CD8-positive, alpha-beta memory T cell (primary cell): ENCODE data around the gene MT1H. TPM values are rescaled to one million over a fixed set of nuclear protein-coding genes. Genes with fewer than 3 reads are reported as not detected.

Experiments
- CTCF ChIA-PET: fragments of 350-600 bp; sonication (Branson Sonifier 250); formaldehyde crosslinking; loops from one replicate; lab custom pipeline; 2021; ENCODE audit warnings: antibody characterized with exemption; lab: Charles Lee
- POLR2A ChIA-PET: fragments of 350-600 bp; sonication (Branson Sonifier 250); formaldehyde crosslinking; loops from one replicate; lab custom pipeline; 2021; ENCODE audit warnings: antibody characterized with exemption; lab: Charles Lee
- DNase-seq, 5 donors: peaks; one replicate each; pipeline versions ENCODE4 v3.0.0 to v3.0.0-alpha.2; 2020 to 2022; ENCODE audit warnings: mixed read lengths in 1 of 5
- H3K27ac ChIP-seq: one replicate; pipeline ENCODE4 v1.7.0; 2013; ENCODE audit warnings: low read depth, mild to moderate bottlenecking, low read length, moderate library complexity
- H3K27me3 ChIP-seq: 2 replicates; pipeline ENCODE4 v1.7.0; 2013; ENCODE audit warnings: low read length, mild to moderate bottlenecking; ENCODE audit not compliant: insufficient read depth, poor library complexity, severe bottlenecking
- H3K36me3 ChIP-seq: 2 replicates; pipeline ENCODE4 v1.7.0; 2013; ENCODE audit warnings: mild to moderate bottlenecking, low read length, moderate library complexity; ENCODE audit not compliant: insufficient read depth
- H3K4me1 ChIP-seq: 2 replicates; pipeline ENCODE4 v1.7.0; 2013; ENCODE audit warnings: mild to moderate bottlenecking, low read length, moderate library complexity; ENCODE audit not compliant: insufficient read depth
- H3K4me3 ChIP-seq: 2 replicates; pipeline ENCODE4 v1.7.0; 2013; ENCODE audit warnings: mild to moderate bottlenecking, low read length
- H3K9me3 ChIP-seq: 2 replicates; pipeline ENCODE4 v1.7.0; 2013; ENCODE audit warnings: mild to moderate bottlenecking, low read length
- H3K27ac Mint-ChIP-seq, 8 donors: one replicate each; pipeline ENCODE4 v1.8.0; 2020 to 2021; ENCODE audit warnings: mixed read lengths in 8 of 8, mild to moderate bottlenecking in 6 of 8, inconsistent platforms in 3 of 8, moderate library complexity in 3 of 8
- H3K27me3 Mint-ChIP-seq, 2 donors: one replicate each; pipeline ENCODE4 v1.8.0; 2020 to 2021; ENCODE audit warnings: mixed read lengths in 2 of 2, mild to moderate bottlenecking in 1 of 2, moderate library complexity in 1 of 2
- H3K36me3 Mint-ChIP-seq, 3 donors: one replicate each; pipeline ENCODE4 v1.8.0; 2020 to 2021; ENCODE audit warnings: mixed read lengths in 3 of 3, inconsistent platforms in 1 of 3, mild to moderate bottlenecking in 1 of 3
- H3K4me1 Mint-ChIP-seq, 3 donors: one replicate each; pipeline ENCODE4 v1.8.0; 2020 to 2021; ENCODE audit warnings: mixed read lengths in 3 of 3, inconsistent platforms in 1 of 3, mild to moderate bottlenecking in 1 of 3
- H3K4me3 Mint-ChIP-seq, 7 donors: one replicate each; pipeline ENCODE4 v1.8.0; 2020 to 2021; ENCODE audit warnings: mixed read lengths in 7 of 7, mild to moderate bottlenecking in 6 of 7, moderate library complexity in 4 of 7, inconsistent platforms in 2 of 7
- H3K9me3 Mint-ChIP-seq, 5 donors: one replicate each; pipeline ENCODE4 v1.8.0; 2020 to 2022; ENCODE audit warnings: mixed read lengths in 5 of 5, mild to moderate bottlenecking in 3 of 5, moderate library complexity in 2 of 5, inconsistent platforms in 1 of 5
- polyA plus RNA-seq: library from polyadenylated mRNA; unstranded; fragments of 300-500 nt; fragmentation: Illumina TruSeq; gene quantifications from one replicate; pipeline ENCODE4 v1.2.3, GENCODE V29; 2021
- total RNA-seq, 2 experiments: library from RNA; stranded (reverse); gene quantifications; one replicate each; pipeline ENCODE4 v1.2.3, GENCODE V29; 2021

The MT1H gene
- total and polyA plus RNA-seq, 3 experiments from 2014 or later = 4.8 to 5.5 TPM; not detected in 1

- H3K36me3 ChIP-seq = no peaks in the 10 kb centered on the region
- Mint-ChIP-seq H3K4me1 (peaks cover 24 to 48% (median 39%) of the 10 kb centered on the region in 3 donors), H3K9me3 (no peaks in the 10 kb centered on the region), H3K4me3 (peak within 1 kb of the TSS; percentile 19 to 82 (median 54)), H3K36me3 (no peaks in the 10 kb centered on the region), H3K27me3 (peaks cover 60 to 76% of the 10 kb centered on the region in 2 donors), H3K27ac (no peak within 1 kb of the TSS)
- no peaks in the 10 kb centered on the region for H3K9me3 ChIP-seq
- no peak within 1 kb of the TSS for H3K27ac ChIP-seq
- CTCF ChIA-PET = interaction anchor here (1.8 kb wide), 1 partner anchor 14 kb away, joined by 4 read pairs; no protein-coding TSS in a partner anchor
- no peak within 1 kb of the TSS for H3K4me3 ChIP-seq
- peaks cover 23% of the 10 kb centered on the region for H3K4me1 ChIP-seq
- POLR2A ChIA-PET = no interaction called here
- H3K27me3 ChIP-seq = peaks cover 62% of the 10 kb centered on the region
- no peak for DNase-seq
Observed at GRCh38 chr16:56637814-56638750, 31.5 kb upstream of the MT1H start, which contains the start of gene MT1A. Gene MT1A (plus strand): TSS chr16:56638666. CDS start chr16:56638739, 73 bp downstream.

DNA sequence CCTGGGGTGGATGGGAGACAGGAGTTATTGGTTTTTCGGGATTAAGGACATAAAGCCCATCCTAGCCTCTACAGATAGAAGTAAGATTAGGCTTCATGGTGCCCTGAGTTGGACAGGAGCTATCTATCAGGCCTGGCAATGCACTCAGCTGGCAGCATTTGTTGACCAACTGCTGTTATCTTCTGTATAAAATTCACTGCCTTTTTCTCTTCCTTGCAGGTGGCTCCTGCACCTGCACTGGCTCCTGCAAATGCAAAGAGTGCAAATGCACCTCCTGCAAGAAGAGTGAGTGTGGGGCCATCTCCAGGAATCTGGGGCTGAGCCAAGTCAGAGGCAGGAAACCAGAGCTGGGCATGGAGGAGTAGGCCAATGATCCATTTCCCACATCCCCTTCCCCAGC is 30.6 kb upstream of the MT1H start:
- CTCF ChIA-PET = interaction anchor here (1.8 kb wide), 1 partner anchor 15 kb away, joined by 4 read pairs; no protein-coding TSS in a partner anchor

DNA sequence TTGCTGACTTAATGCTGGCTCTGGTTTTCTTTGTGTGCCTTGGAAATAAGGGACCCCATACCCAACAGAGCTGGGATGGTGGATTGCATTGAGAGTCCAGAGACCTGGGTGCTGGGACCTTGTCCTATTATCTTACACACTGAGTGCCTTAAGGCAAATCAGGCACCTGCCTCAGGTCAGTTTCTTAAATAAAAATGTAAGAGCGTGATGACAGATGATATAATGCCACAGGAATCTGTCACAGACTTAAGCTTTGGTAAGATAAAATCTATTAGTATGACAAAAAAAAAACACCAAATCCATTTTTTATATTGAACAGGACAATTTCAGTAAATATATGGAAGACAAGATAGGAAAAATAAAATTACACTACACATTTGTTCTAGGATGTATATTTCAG is 29.5 kb upstream of the MT1H start:
- Mint-ChIP-seq H3K27ac (no peak overlapping the region), H3K4me1 (peaks cover 31 to 53% (median 50%) of the 10 kb centered on the region in 3 donors), H3K36me3 (no peaks in the 10 kb centered on the region), H3K9me3 (no peaks in the 10 kb centered on the region), H3K27me3 (peaks cover 40 to 58% of the 10 kb centered on the region in 2 donors), H3K4me3 (no peak overlapping the region)
- peaks cover 30% of the 10 kb centered on the region for H3K4me1 ChIP-seq
- no peak overlapping the region for H3K4me3 ChIP-seq
- no peak overlapping the region for H3K27ac ChIP-seq
- CTCF ChIA-PET = interaction anchor here (1.8 kb wide), 1 partner anchor 16 kb away, joined by 4 read pairs; no protein-coding TSS in a partner anchor
- DNase-seq = no peak
- H3K36me3 ChIP-seq = no peaks in the 10 kb centered on the region
- no peaks in the 10 kb centered on the region for H3K9me3 ChIP-seq
- POLR2A ChIA-PET = no interaction called here
- H3K27me3 ChIP-seq = peaks cover 42% of the 10 kb centered on the region

More for the DNA sequence above, 30.6 kb upstream of the MT1H start:
- Histone ChIP-seq H3K9me3 (no peaks in the 10 kb centered on the region), H3K27me3 (peaks cover 52% of the 10 kb centered on the region), H3K4me1 (peaks cover 30% of the 10 kb centered on the region), H3K27ac (no peak overlapping the region), H3K4me3 (no peak overlapping the region), H3K36me3 (no peaks in the 10 kb centered on the region)
- Mint-ChIP-seq H3K36me3 (no peaks in the 10 kb centered on the region), H3K4me3 (no peak overlapping the region), H3K27me3 (peaks cover 50 to 66% of the 10 kb centered on the region in 2 donors), H3K4me1 (peaks cover 33 to 56% (median 48%) of the 10 kb centered on the region in 3 donors), H3K9me3 (no peaks in the 10 kb centered on the region), H3K27ac (no peak overlapping the region)
- POLR2A ChIA-PET = no interaction called here
- no peak for DNase-seq

DNA sequence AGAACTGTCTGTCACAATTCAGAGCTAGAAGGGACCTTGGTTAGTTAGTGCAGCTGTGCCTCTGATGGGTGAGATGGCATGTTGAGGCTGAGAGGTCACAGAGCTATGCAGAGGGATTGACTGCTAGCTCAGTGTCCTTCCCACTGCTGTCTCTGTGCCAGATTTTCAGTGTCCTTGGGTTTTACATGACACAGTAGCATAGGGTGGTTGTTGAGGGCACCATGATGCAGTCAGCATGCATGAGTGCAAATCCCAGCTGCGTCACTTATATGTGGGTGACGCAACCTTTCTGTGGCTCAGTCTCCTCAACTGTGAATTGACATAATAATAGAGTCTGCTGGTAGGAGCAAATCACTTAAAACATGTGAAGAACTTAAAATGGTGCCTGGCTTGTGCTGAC is 28.4 kb upstream of the MT1H start:
- peaks cover 33% of the 10 kb centered on the region for H3K27me3 ChIP-seq
- POLR2A ChIA-PET = no interaction called here

DNA sequence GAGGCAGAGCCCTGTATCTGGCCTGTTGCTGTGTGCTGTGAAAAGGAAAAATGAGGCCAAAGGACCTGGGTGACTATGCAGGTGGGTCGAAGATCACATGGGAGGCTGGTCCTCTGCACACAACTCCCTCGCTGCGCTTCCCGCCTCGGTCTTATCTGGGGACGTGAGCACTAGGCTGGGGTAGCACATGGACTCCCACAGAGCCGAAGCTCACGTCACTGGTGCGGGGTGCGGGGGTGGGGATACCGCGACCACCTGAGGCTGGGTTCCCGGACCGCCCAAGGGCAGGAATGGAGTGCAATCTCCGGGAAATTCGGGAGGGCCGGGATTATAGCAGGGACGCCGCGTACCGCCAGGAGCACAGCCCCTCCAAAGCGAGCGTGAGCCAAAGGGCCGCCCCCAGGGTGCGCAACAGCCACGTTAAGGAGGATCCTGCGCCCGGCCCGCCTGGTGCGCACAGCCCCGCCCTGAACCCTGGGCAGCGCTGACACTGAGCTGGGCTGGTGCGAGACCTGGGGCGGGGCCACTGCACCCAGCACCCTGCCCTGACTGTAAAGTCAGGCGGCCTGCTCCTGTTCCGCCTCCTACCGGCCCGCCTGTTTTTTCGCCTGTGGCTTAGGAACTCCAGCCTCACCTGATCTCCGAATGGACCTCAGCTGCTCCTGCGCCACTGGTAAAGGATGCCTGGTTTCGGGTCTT is 26.4 kb upstream of the MT1H start:
- DNase-seq = peak; percentile 66 to 87 (median 74)
- Mint-ChIP-seq H3K4me1 (peaks cover 20 to 32% (median 26%) of the 10 kb centered on the region in 3 donors), H3K9me3 (no peaks in the 10 kb centered on the region), H3K4me3 (peak overlapping the region; percentile 75 to 89 (median 81)), H3K36me3 (no peaks in the 10 kb centered on the region), H3K27me3 (peaks cover 22 to 30% of the 10 kb centered on the region in 2 donors), H3K27ac (peak overlapping the region in 7 of 8 donors; percentile 46 to 92 (median 85))
- CTCF ChIA-PET = interaction anchor here (0.8 to 2.5 kb wide), 26 partner anchors 9 to 288 kb away, joined by 3 to 18 read pairs (median 5); partner anchors contain the start of genes HERPUD1, MT1H and MT1X
- H3K4me3 ChIP-seq = peak overlapping the region; percentile 40
- peaks cover 16% of the 10 kb centered on the region for H3K4me1 ChIP-seq
- peaks cover 17% of the 10 kb centered on the region for H3K27me3 ChIP-seq
- no peaks in the 10 kb centered on the region for H3K9me3 ChIP-seq
- POLR2A ChIA-PET = interaction anchor here (0.7 to 1.6 kb wide), 8 partner anchors 9 to 124 kb away, joined by 3 to 5 read pairs (median 4); partner anchors contain the start of genes MT1E, MT1F and MT2A
- no peak overlapping the region for H3K27ac ChIP-seq
- no peaks in the 10 kb centered on the region for H3K36me3 ChIP-seq

More for the DNA sequence above, 28.4 kb upstream of the MT1H start:
- H3K27ac Mint-ChIP-seq = no peak overlapping the region
- peaks cover 34 to 50% of the 10 kb centered on the region in 2 donors for H3K27me3 Mint-ChIP-seq
- H3K4me3 Mint-ChIP-seq = no peak overlapping the region
- Histone ChIP-seq H3K9me3 (no peaks in the 10 kb centered on the region), H3K36me3 (no peaks in the 10 kb centered on the region), H3K4me3 (no peak overlapping the region), H3K27ac (no peak overlapping the region), H3K4me1 (peaks cover 21% of the 10 kb centered on the region)
- H3K4me1 Mint-ChIP-seq = peaks cover 25 to 45% (median 44%) of the 10 kb centered on the region in 3 donors
- H3K9me3 Mint-ChIP-seq = no peaks in the 10 kb centered on the region
- CTCF ChIA-PET = no interaction called here
- DNase-seq = no peak
- no peaks in the 10 kb centered on the region for H3K36me3 Mint-ChIP-seq

DNA sequence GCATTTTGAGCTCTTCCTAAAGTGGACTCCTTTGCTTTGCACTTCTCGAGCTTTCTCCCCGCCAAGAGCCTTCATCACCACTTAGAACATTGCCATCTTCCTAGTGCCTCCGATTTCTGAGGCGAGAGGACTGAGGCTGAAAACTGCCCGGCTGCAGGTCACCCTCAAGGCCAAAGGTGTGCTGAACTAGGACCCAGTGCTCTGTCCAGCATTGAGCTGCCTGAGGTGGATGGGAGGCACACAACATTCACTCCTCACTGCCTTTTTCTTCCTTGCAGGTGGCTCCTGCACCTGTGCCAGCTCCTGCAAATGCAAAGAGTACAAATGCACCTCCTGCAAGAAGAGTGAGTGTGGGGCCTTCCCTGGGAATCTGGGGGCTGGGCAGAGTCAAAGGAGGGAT is 25.8 kb upstream of the MT1H start:
- Histone ChIP-seq H3K4me1 (peaks cover 16% of the 10 kb centered on the region), H3K27ac (peak overlapping the region; percentile 18), H3K4me3 (peak overlapping the region; percentile 40), H3K27me3 (peaks cover 11% of the 10 kb centered on the region), H3K36me3 (no peaks in the 10 kb centered on the region), H3K9me3 (no peaks in the 10 kb centered on the region)
- H3K27ac Mint-ChIP-seq = peak overlapping the region; percentile 46 to 92 (median 82)
- H3K36me3 Mint-ChIP-seq = no peaks in the 10 kb centered on the region
- peaks cover 18 to 28% (median 22%) of the 10 kb centered on the region in 3 donors for H3K4me1 Mint-ChIP-seq
- H3K27me3 Mint-ChIP-seq = peaks cover 18 to 26% of the 10 kb centered on the region in 2 donors
- peak overlapping the region; percentile 75 to 89 (median 81) for H3K4me3 Mint-ChIP-seq
- no peak for DNase-seq
- ChIA-PET CTCF (interaction anchor here (0.8 to 2.5 kb wide), 24 partner anchors 9 to 288 kb away, joined by 3 to 18 read pairs (median 5); partner anchors contain the start of genes HERPUD1, MT1H and MT1X), POLR2A (interaction anchor here (0.9 to 1.6 kb wide), 7 partner anchors 13 to 125 kb away, joined by 3 to 5 read pairs (median 4); partner anchors contain the start of genes MT1E, MT1F and MT2A)
- no peaks in the 10 kb centered on the region for H3K9me3 Mint-ChIP-seq

DNA sequence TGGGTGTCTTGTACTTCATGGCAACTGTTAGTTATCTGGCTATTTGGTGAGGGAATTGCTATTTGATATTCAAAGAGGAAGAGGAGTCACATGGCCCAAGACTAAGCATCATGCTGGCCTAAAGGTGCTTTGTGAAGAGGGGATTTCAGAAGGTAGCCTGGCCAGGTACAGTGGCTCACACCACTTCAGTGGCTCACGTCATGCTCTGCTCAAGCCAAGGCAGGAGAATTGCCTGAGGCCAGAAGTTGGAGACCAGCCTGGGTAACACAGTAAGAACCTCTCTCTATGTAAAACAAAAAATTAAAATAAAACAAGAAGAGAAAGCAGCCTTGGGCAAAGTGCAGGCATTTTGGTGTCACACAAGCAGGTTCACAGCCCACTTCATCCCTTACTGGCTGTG is 24.3 kb upstream of the MT1H start:
- H3K27me3 Mint-ChIP-seq = peaks cover 6 to 20% of the 10 kb centered on the region in 2 donors
- no peaks in the 10 kb centered on the region for H3K36me3 ChIP-seq
- no peak overlapping the region for H3K27ac ChIP-seq
- H3K9me3 Mint-ChIP-seq = no peaks in the 10 kb centered on the region
- H3K9me3 ChIP-seq = no peaks in the 10 kb centered on the region
- peaks cover 16% of the 10 kb centered on the region for H3K4me1 ChIP-seq
- H3K4me3 ChIP-seq = no peak overlapping the region
- peaks cover 18 to 28% (median 22%) of the 10 kb centered on the region in 3 donors for H3K4me1 Mint-ChIP-seq
- H3K27ac Mint-ChIP-seq = no peak overlapping the region
- no peaks in the 10 kb centered on the region for H3K27me3 ChIP-seq
- CTCF ChIA-PET = no interaction called here
- POLR2A ChIA-PET = no interaction called here
- no peak for DNase-seq
- H3K4me3 Mint-ChIP-seq = no peak overlapping the region
- no peaks in the 10 kb centered on the region for H3K36me3 Mint-ChIP-seq
